ENCODE results near the gene ZFAND3. TPM values are rescaled to one million over a fixed set of nuclear protein-coding genes. Genes with fewer than 3 reads are reported as not detected.

ZFAND3 gene
- polyA plus RNA-seq, 1 donor from 2014 or later = 19.7 TPM

DNA sequence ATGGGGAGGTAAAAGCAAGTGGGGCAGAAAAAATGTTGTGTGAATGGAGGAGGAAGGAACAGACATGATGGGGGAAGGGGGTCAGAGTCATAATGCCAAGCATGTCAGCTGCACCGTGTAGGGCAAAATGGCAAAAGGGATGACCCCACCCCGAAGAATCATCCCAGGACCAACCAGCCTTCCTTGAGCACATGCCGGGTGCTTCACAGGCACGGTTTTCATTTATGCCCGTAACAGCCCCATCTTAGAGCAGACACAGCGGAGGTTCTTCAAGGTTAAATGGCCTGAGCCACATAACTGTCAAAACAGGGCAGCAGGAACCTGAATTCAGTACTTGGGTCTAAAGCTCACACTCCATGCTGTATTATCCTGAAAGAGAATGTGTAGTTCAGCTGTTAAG, 322.2 kb downstream of the ZFAND3 start:
- no peak overlapping the region for H3K9ac ChIP-seq (ENCODE audit: low read length)
- no peaks in the 10 kb centered on the region for H3K36me3 ChIP-seq (ENCODE audit: insufficient read depth, low read length)
- H3K9me2 ChIP-seq (ENCODE audit: insufficient read depth, low read length) = no peaks in the 10 kb centered on the region
- H3F3A ChIP-seq (ENCODE audit: insufficient read depth, low read length, poor library complexity, severe bottlenecking) = no peaks in the 10 kb centered on the region
- no peaks in the 10 kb centered on the region for H3K9me3 ChIP-seq (ENCODE audit: low read length)
- H3K4me3 ChIP-seq (ENCODE audit: low read length) = no peak overlapping the region
- no peaks in the 10 kb centered on the region for H3K79me2 ChIP-seq (replicated peaks; ENCODE audit: insufficient read depth, low read length)
- no peaks in the 10 kb centered on the region for H3K27me3 ChIP-seq (ENCODE audit: insufficient read depth, low read depth, low read length)
- no peaks in the 10 kb centered on the region for H4K20me1 ChIP-seq (ENCODE audit: insufficient read depth)
- no peak overlapping the region for H3K4me2 ChIP-seq (ENCODE audit: low read length)
- TF ChIP-seq TAF1 (IDR thresholded peaks at IDR 0.05; ENCODE audit: low read depth) (no peak), RAD21 (conservative IDR thresholded peaks at IDR 0.05) (no peak), CTCF (IDR thresholded peaks at IDR 0.05; ENCODE audit: poor library complexity, severe bottlenecking) (no peak)
- H3K27ac ChIP-seq (ENCODE audit: low read length) = no peak overlapping the region
- H2AFZ ChIP-seq (ENCODE audit: low read depth, low read length) = no peak overlapping the region

DNA sequence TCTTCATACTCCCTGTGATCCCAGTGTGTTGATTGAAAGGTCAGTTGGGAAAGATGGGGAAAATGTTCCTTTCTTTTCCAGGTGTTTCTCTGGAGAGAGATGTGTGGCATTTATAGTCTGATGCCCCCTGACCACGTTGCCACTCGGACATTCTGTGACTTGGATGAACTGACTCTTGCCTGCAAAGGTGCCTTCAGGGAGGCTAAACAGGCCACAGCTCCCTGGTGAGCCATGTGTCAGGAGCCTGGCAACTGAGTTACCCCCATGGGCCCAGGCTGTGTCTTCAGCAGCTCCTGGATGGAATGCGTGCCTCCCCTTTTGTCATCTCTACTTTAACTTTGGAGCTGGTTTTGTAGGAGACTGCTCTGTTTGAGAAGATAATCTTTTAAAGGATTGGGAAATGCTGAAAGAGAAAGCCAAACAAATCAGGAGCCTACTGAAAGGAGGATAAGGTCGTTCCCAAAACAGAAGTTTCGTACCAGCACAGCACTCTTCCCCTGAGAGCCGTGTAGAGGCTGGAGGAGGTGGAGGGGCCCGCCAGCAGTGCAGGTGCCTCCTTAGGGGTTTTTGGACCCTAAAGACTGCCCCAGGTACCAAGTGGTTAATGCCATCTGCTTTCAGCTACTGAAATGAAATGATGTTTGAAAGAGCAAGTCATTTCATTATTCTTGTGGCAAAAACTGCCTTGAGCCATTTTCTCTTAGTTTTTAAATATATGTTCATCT, 322.8 kb downstream of the ZFAND3 start:
- H3K79me2 ChIP-seq (replicated peaks; ENCODE audit: insufficient read depth, low read length) = no peaks in the 10 kb centered on the region

More for the DNA sequence above, 322.8 kb downstream of the ZFAND3 start:
- Histone ChIP-seq H3K4me3 (ENCODE audit: low read length) (no peak overlapping the region), H3K36me3 (ENCODE audit: insufficient read depth, low read length) (no peaks in the 10 kb centered on the region), H3K27ac (ENCODE audit: low read length) (no peak overlapping the region), H3K4me2 (ENCODE audit: low read length) (no peak overlapping the region), H3K9ac (ENCODE audit: low read length) (no peak overlapping the region), H2AFZ (ENCODE audit: low read depth, low read length) (no peak overlapping the region), H4K20me1 (ENCODE audit: insufficient read depth) (no peaks in the 10 kb centered on the region), H3K27me3 (ENCODE audit: insufficient read depth, low read depth, low read length) (no peaks in the 10 kb centered on the region), H3K9me2 (ENCODE audit: insufficient read depth, low read length) (no peaks in the 10 kb centered on the region), H3K9me3 (ENCODE audit: low read length) (no peaks in the 10 kb centered on the region), H3F3A (ENCODE audit: insufficient read depth, low read length, poor library complexity, severe bottlenecking) (no peaks in the 10 kb centered on the region)
- TF ChIP-seq SMC3 (conservative IDR thresholded peaks at IDR 0.05; ENCODE audit: poor library complexity) = no peak
- TF ChIP-seq EZH2 (IDR thresholded peaks at IDR 0.05; ENCODE audit: borderline replicate concordance, insufficient read depth, low read length, poor library complexity, severe bottlenecking) = no peak
- no peak for TF ChIP-seq CTCF (IDR thresholded peaks at IDR 0.05; ENCODE audit: poor library complexity, severe bottlenecking)
- TF ChIP-seq POLR2AphosphoS5 (IDR thresholded peaks at IDR 0.05) = no peak
- no peak for TF ChIP-seq RAD21 (conservative IDR thresholded peaks at IDR 0.05)
- no peak for TF ChIP-seq MXI1 (conservative IDR thresholded peaks at IDR 0.05; ENCODE audit: poor library complexity, severe bottlenecking)
- TF ChIP-seq TAF1 (IDR thresholded peaks at IDR 0.05; ENCODE audit: low read depth) = no peak
- no peak for TF ChIP-seq REST (IDR thresholded peaks at IDR 0.05; ENCODE audit: borderline replicate concordance)
- TF ChIP-seq EP300 (conservative IDR thresholded peaks at IDR 0.05; ENCODE audit: poor library complexity, severe bottlenecking) = no peak

Data from neural cell (in vitro differentiated cells).